Measurements from ENCODE around the gene CCP110. TPM values are rescaled to one million over a fixed set of nuclear protein-coding genes. Genes with fewer than 3 reads are reported as not detected.

The CCP110 gene
- total and polyA plus RNA-seq, 2 experiments from 2014 or later, result 10.7 to 20.9 TPM

DNA sequence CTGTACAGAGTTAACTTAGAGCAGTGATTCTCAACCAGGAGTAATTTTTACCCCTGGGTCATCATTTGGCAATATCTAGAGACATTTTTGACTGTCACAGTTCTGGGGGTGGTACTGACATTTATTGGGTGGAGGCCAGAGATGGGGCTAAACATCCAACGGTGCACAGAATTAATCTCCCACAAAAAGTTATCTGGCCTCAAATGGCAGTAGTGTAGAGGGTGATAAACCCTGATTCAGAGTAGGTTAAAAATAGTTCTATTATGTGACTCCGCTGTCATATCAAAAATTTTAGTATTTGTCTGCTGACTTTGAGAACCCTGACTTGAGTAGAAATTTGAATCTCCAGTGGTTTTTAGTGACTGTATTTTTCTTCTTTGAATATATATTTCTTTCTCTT, 50.9 kb downstream of the CCP110 start:
- H2AFZ ChIP-seq, result no peak overlapping the region
- no peaks in the 10 kb centered on the region; the same call in 2 of the 3 replicates for H3K9me3 Mint-ChIP-seq
- no peaks in the 10 kb centered on the region; the same call in 1 of the 2 replicates for H4K20me1 ChIP-seq (replicated peaks; ENCODE audit: insufficient read depth)
- no peak overlapping the region for H3K4me3 Mint-ChIP-seq
- H3K4me3 ChIP-seq, result no peak overlapping the region
- DNase-seq (ENCODE audit: low spot score) (no peak), ATAC-seq (no peak)
- H3K27ac ChIP-seq (ENCODE audit: low read depth), result no peak overlapping the region
- no peaks in the 10 kb centered on the region for H3K4me1 ChIP-seq (ENCODE audit: insufficient read depth)
- H3K9me2 ChIP-seq (ENCODE audit: insufficient read depth), result no peaks in the 10 kb centered on the region
- no peak overlapping the region for H3K27ac Mint-ChIP-seq
- TF ChIP-seq, protein P1, sequence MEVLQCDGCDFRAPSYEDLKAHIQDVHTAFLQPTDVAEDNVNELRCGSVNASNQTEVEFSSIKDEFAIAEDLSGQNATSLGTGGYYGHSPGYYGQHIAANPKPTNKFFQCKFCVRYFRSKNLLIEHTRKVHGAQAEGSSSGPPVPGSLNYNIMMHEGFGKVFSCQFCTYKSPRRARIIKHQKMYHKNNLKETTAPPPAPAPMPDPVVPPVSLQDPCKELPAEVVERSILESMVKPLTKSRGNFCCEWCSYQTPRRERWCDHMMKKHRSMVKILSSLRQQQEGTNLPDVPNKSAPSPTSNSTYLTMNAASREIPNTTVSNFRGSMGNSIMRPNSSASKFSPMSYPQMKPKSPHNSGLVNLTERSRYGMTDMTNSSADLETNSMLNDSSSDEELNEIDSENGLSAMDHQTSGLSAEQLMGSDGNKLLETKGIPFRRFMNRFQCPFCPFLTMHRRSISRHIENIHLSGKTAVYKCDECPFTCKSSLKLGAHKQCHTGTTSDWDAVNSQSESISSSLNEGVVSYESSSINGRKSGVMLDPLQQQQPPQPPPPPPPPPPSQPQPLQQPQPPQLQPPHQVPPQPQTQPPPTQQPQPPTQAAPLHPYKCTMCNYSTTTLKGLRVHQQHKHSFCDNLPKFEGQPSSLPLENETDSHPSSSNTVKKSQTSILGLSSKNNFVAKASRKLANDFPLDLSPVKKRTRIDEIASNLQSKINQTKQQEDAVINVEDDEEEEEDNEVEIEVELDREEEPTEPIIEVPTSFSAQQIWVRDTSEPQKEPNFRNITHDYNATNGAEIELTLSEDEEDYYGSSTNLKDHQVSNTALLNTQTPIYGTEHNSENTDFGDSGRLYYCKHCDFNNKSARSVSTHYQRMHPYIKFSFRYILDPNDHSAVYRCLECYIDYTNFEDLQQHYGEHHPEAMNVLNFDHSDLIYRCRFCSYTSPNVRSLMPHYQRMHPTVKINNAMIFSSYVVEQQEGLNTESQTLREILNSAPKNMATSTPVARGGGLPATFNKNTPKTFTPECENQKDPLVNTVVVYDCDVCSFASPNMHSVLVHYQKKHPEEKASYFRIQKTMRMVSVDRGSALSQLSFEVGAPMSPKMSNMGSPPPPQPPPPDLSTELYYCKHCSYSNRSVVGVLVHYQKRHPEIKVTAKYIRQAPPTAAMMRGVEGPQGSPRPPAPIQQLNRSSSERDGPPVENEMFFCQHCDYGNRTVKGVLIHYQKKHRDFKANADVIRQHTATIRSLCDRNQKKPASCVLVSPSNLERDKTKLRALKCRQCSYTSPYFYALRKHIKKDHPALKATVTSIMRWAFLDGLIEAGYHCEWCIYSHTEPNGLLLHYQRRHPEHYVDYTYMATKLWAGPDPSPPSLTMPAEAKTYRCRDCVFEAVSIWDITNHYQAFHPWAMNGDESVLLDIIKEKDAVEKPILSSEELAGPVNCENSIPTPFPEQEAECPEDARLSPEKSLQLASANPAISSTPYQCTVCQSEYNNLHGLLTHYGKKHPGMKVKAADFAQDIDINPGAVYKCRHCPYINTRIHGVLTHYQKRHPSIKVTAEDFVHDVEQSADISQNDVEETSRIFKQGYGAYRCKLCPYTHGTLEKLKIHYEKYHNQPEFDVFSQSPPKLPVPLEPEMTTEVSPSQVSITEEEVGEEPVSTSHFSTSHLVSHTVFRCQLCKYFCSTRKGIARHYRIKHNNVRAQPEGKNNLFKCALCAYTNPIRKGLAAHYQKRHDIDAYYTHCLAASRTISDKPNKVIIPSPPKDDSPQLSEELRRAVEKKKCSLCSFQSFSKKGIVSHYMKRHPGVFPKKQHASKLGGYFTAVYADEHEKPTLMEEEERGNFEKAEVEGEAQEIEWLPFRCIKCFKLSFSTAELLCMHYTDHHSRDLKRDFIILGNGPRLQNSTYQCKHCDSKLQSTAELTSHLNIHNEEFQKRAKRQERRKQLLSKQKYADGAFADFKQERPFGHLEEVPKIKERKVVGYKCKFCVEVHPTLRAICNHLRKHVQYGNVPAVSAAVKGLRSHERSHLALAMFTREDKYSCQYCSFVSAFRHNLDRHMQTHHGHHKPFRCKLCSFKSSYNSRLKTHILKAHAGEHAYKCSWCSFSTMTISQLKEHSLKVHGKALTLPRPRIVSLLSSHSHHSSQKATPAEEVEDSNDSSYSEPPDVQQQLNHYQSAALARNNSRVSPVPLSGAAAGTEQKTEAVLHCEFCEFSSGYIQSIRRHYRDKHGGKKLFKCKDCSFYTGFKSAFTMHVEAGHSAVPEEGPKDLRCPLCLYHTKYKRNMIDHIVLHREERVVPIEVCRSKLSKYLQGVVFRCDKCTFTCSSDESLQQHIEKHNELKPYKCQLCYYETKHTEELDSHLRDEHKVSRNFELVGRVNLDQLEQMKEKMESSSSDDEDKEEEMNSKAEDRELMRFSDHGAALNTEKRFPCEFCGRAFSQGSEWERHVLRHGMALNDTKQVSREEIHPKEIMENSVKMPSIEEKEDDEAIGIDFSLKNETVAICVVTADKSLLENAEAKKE (CRISPR knock-in tag; IDR thresholded peaks at IDR 0.05), result no peak
- TF ChIP-seq EZH2 (IDR thresholded peaks at IDR 0.05; ENCODE audit: low read depth, unreplicated experiment), result no peak
- H3K4me2 ChIP-seq, result no peak overlapping the region
- no peaks in the 10 kb centered on the region for H3K27me3 Mint-ChIP-seq (ENCODE audit: insufficient read depth, low read depth, poor library complexity)
- H3K36me3 Mint-ChIP-seq (ENCODE audit: low read depth), result peaks cover 72% of the 10 kb centered on the region
- no peaks in the 10 kb centered on the region for H3K79me2 ChIP-seq (replicated peaks; ENCODE audit: insufficient read depth)
- H3K27me3 ChIP-seq (ENCODE audit: insufficient read depth), result no peaks in the 10 kb centered on the region
- H3K4me1 Mint-ChIP-seq, result no peaks in the 10 kb centered on the region
- peaks cover 37% of the 10 kb centered on the region for H3K36me3 ChIP-seq (ENCODE audit: insufficient read depth)
- H3F3A ChIP-seq (replicated peaks; ENCODE audit: low read depth), result no peaks in the 10 kb centered on the region

DNA sequence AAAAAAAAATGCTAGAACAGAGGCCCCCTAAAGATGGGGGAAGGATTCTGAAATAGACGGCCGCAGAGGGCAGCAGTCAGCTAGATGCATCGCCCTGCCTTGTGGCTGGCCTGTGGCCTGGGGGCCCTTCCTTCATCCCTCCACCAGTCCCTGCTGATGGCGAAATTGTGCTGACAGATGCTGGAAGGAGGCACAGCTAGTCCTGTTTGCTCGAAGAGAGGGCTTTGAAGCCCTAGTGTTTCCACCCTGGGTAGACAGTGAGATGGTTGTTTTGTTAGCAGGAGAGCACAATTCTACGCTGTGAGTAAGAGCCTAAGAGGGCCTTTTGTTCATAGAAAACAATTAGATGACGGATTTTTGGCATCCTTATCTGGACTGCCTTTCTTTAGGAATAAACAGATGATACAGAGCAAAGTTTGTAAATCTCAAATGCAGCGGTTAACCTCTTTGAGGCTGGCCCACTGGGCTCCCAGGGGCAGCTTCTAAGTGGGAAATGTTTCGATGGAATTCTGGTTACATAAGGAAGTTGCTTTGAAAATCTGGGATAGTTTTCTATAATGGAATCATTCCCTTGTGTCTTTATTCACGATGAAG, 54.7 kb downstream of the CCP110 start:
- H3K27ac Mint-ChIP-seq, result peak overlapping the region; percentile 48; the same call in 1 of the 2 replicates
- TF ChIP-seq, protein P2, sequence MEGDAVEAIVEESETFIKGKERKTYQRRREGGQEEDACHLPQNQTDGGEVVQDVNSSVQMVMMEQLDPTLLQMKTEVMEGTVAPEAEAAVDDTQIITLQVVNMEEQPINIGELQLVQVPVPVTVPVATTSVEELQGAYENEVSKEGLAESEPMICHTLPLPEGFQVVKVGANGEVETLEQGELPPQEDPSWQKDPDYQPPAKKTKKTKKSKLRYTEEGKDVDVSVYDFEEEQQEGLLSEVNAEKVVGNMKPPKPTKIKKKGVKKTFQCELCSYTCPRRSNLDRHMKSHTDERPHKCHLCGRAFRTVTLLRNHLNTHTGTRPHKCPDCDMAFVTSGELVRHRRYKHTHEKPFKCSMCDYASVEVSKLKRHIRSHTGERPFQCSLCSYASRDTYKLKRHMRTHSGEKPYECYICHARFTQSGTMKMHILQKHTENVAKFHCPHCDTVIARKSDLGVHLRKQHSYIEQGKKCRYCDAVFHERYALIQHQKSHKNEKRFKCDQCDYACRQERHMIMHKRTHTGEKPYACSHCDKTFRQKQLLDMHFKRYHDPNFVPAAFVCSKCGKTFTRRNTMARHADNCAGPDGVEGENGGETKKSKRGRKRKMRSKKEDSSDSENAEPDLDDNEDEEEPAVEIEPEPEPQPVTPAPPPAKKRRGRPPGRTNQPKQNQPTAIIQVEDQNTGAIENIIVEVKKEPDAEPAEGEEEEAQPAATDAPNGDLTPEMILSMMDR (conservative IDR thresholded peaks at IDR 0.05; ENCODE audit: low read depth in 2 of 2), result no peak
- TF ChIP-seq, protein P1 (CRISPR knock-in tag; IDR thresholded peaks at IDR 0.05), result no peak

More for the DNA sequence above, 54.7 kb downstream of the CCP110 start:
- no peaks in the 10 kb centered on the region for H3F3A ChIP-seq (replicated peaks; ENCODE audit: low read depth)
- no peaks in the 10 kb centered on the region for H3K27me3 ChIP-seq (ENCODE audit: insufficient read depth)
- no peak overlapping the region for H3K4me3 ChIP-seq
- H3K9me3 Mint-ChIP-seq, result peaks cover 7% of the 10 kb centered on the region
- no peaks in the 10 kb centered on the region for H3K4me1 Mint-ChIP-seq
- H3K4me3 Mint-ChIP-seq, result no peak overlapping the region
- H4K20me1 ChIP-seq (replicated peaks; ENCODE audit: insufficient read depth), result no peaks in the 10 kb centered on the region
- peaks cover 55% of the 10 kb centered on the region for H3K36me3 ChIP-seq (ENCODE audit: insufficient read depth)
- peaks cover 91% of the 10 kb centered on the region for H3K36me3 Mint-ChIP-seq (ENCODE audit: low read depth)
- H3K27me3 Mint-ChIP-seq (ENCODE audit: insufficient read depth, low read depth, poor library complexity), result no peaks in the 10 kb centered on the region
- no peak for DNase-seq (ENCODE audit: low spot score)
- ATAC-seq, result no peak
- H3K79me2 ChIP-seq (replicated peaks; ENCODE audit: insufficient read depth), result no peaks in the 10 kb centered on the region
- H3K4me2 ChIP-seq, result no peak overlapping the region
- no peaks in the 10 kb centered on the region for H3K9me2 ChIP-seq (ENCODE audit: insufficient read depth)
- no peak overlapping the region for H2AFZ ChIP-seq
- H3K27ac ChIP-seq (ENCODE audit: low read depth), result no peak overlapping the region
- H3K4me1 ChIP-seq (ENCODE audit: insufficient read depth), result no peaks in the 10 kb centered on the region

Data from GM23338 (cell line).